Ectodermal cell (in vitro differentiated cells): Measurements from ENCODE around the gene UVRAG.
"Not testable (repeated sequence)": the region's sequence is repeated elsewhere in the genome, so short reads cannot be mapped to it uniquely, and the experiment has no call there.

ENCODE experiments used
- H3K27ac ChIP-seq: 2 replicates; pipeline ENCODE4 v1.7.0; 2013; ENCODE audit warnings: mild to moderate bottlenecking, low read depth, low read length; ENCODE audit not compliant: insufficient read depth, poor library complexity, severe bottlenecking
- H3K27me3 ChIP-seq: 2 replicates; pipeline ENCODE4 v1.7.0; 2013; ENCODE audit warnings: mild to moderate bottlenecking, low read length; ENCODE audit not compliant: insufficient read depth, control insufficient read depth, poor library complexity, severe bottlenecking
- H3K36me3 ChIP-seq: one replicate; pipeline ENCODE4 v1.7.0; 2013; ENCODE audit warnings: low read length; ENCODE audit not compliant: control insufficient read depth, insufficient read depth
- H3K4me1 ChIP-seq: one replicate; pipeline ENCODE4 v1.7.0; 2013; ENCODE audit warnings: low read length; ENCODE audit not compliant: control insufficient read depth, insufficient read depth
- H3K4me3 ChIP-seq: 2 replicates; pipeline ENCODE4 v1.7.0; 2013; ENCODE audit warnings: low read depth, low read length, control low read depth; ENCODE audit not compliant: insufficient read depth
- H3K9me3 ChIP-seq: 2 replicates; pipeline ENCODE4 v1.7.0; 2013; ENCODE audit warnings: mild to moderate bottlenecking, low read length, moderate library complexity; ENCODE audit not compliant: control insufficient read depth
- WGBS, 2 experiments: methylation state at CpG; one replicate each; pipeline ENCODE4 v1.1.7; 2013; ENCODE audit warnings: missing lambda C conversion rate in 2 of 2; 5-methylcytosine and 5-hydroxymethylcytosine counted together

Gene UVRAG

DNA sequence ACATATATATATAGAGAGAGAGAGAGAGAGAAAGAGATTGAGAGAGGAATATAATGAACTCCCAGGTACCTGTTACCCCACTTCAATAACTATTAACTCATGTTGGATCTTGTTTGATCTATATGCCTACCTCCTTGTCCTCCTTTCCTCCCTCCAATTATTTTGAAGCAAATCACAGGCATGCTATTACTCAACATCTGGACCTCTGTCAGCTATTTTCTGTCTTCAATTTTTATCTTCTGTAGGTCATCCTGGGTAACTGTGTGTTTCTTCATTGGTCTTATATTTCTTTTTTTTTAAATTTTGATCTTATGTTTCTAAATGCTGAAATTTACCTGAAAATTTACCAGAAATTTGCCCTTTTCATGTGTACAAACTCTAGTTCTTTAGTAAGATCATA is 24.8 kb downstream of the UVRAG start:
- no peaks in the 10 kb centered on the region for H3K4me1 ChIP-seq
- H3K9me3 ChIP-seq = no peaks in the 10 kb centered on the region
- H3K4me3 ChIP-seq = no peak overlapping the region
- no peaks in the 10 kb centered on the region for H3K36me3 ChIP-seq
- no peak overlapping the region for H3K27ac ChIP-seq
- no peaks in the 10 kb centered on the region for H3K27me3 ChIP-seq

DNA sequence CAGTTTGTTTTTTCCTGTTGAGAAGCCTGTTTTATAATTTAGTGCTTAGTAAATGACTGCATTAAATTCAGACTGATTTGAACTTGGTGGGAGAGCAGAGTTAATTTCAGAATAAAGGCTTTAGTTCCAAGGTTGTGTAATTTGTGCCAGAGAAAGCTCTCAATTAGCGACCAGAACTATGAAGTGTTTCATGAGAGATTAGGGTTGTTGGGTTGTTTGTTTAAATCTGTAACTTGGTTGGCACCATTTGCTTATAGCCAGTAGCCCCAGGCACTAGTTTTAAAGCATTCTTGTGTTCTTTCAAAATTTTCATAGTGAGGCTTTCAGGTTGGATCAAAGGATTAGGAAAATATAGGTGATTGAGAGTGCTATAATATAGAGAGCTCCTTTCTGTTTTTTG is 25.5 kb downstream of the UVRAG start:
- Histone ChIP-seq H3K27me3 (no peaks in the 10 kb centered on the region), H3K4me1 (no peaks in the 10 kb centered on the region), H3K4me3 (no peak overlapping the region), H3K27ac (no peak overlapping the region), H3K9me3 (no peaks in the 10 kb centered on the region), H3K36me3 (no peaks in the 10 kb centered on the region)
- WGBS, 2 experiments = 85 to 94% methylated on average over 1 of the region's 1 CpG

DNA sequence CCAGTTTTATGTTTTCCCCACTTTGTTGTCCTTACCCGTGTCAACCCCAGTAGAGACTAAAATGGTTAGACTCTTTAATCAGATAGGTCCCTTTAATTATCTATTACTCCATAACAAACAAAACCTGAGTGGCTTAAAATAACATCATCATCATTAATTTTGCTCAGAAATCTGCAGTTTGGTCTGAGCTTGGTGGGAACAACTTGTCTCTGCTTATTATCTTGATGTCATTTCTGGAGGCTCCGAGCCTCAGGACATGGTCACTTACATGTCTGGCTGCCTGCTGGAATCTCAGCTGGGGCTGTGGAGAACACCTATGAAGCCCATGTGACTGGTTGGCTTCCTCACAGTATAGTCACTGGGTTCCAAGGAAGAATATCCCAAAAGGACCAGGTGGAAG is 26.7 kb downstream of the UVRAG start:
- no peaks in the 10 kb centered on the region for H3K9me3 ChIP-seq
- no peaks in the 10 kb centered on the region for H3K36me3 ChIP-seq
- 90 to 96% methylated on average over 2 of the region's 2 CpGs for WGBS, 2 experiments
- no peak overlapping the region for H3K4me3 ChIP-seq
- no peaks in the 10 kb centered on the region for H3K27me3 ChIP-seq
- H3K4me1 ChIP-seq = no peaks in the 10 kb centered on the region
- no peak overlapping the region for H3K27ac ChIP-seq

DNA sequence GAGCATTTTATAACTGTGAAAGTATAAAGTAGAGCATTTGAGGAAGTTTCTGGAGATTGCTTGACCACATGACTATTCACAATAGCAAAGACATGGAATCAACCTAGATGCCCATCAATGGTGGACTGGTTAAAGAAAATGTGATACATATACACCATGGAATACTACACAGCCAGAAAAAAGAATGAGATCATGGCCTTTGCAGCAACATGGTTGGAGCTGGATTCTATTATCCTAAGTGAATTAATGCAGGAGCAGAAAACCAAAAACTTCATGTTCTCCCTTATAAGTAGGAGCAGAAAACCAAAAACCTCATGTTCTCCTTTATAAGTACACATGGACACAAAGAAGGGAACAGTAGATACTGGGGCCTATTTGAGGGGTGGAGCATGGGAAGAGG is 30.3 kb downstream of the UVRAG start:
- no peaks in the 10 kb centered on the region for H3K9me3 ChIP-seq
- H3K36me3 ChIP-seq = no peaks in the 10 kb centered on the region
- H3K4me3 ChIP-seq = no peak overlapping the region
- H3K4me1 ChIP-seq = no peaks in the 10 kb centered on the region
- no peaks in the 10 kb centered on the region for H3K27me3 ChIP-seq
- H3K27ac ChIP-seq = no peak overlapping the region

DNA sequence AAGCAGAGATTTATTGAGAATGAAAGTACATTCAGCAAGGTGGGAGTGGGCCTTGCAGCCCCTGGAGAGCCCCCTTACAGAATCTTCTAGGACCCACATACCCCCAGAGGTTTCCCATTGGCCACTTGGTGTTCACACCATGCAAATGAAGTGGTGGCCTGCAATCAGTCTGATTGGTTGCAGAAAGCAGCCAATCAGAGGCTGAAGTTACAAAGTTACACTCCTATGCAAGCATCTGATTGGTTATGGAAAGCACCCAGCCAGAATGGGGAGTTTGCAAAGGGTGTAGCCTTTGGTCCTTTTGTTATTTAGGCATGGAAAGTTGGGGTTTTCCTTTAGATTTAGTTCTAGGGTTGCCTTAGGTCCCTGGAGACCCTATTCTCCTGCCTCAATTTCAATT is 34.9 kb downstream of the UVRAG start:
- Histone ChIP-seq H3K27me3 (no peaks in the 10 kb centered on the region), H3K27ac (no peak overlapping the region), H3K4me1 (no peaks in the 10 kb centered on the region), H3K4me3 (no peak overlapping the region), H3K9me3 (no peaks in the 10 kb centered on the region), H3K36me3 (no peaks in the 10 kb centered on the region)

DNA sequence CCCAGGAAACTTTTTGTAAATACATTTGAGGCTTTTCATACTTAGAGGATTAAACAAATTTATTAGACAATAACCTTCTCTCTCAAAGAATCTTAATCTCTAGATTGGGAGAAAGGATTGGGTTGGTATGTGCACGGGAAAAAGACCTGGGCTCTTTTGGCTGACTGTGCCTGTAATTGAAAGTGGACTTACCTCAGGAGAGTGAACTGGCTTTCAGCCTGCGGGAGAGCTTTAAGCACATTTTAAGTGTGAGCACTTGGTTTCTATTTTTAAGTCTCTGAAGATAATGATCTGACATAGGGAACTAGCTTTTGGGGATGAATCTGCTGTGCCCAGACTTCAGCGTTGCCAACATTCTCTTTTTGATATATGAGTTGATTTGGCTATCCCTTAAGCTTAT is 35.8 kb downstream of the UVRAG start:
- 92 to 95% methylated on average over 3 of the region's 3 CpGs for WGBS, 2 experiments
- Histone ChIP-seq H3K27me3 (no peaks in the 10 kb centered on the region), H3K4me3 (no peak overlapping the region), H3K4me1 (no peaks in the 10 kb centered on the region), H3K9me3 (no peaks in the 10 kb centered on the region), H3K36me3 (no peaks in the 10 kb centered on the region), H3K27ac (no peak overlapping the region)

DNA sequence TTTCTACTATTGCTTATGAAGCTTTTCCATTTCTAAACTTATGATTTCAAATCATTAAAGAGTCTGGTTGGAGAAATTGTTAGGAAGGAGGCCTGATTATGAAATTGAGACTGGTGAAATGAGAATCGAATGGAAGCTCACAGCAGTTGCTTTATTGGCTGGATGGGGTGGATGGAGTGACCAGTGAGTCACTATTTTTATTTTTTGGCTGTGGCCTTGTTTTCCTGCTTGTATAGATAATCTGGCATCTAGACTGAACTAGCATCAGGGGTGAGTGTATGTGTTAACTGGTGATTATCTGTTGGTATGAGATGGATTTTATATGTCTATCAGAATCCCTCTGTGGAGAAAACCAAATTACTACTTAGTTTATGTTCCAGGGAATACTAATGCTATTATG is 36.2 kb downstream of the UVRAG start:
- no peak overlapping the region for H3K4me3 ChIP-seq
- H3K9me3 ChIP-seq = no peaks in the 10 kb centered on the region
- no peaks in the 10 kb centered on the region for H3K36me3 ChIP-seq
- no peaks in the 10 kb centered on the region for H3K27me3 ChIP-seq
- no peaks in the 10 kb centered on the region for H3K4me1 ChIP-seq
- no peak overlapping the region for H3K27ac ChIP-seq
- WGBS, 2 experiments = 93 to 98% methylated on average over 1 of the region's 1 CpG

DNA sequence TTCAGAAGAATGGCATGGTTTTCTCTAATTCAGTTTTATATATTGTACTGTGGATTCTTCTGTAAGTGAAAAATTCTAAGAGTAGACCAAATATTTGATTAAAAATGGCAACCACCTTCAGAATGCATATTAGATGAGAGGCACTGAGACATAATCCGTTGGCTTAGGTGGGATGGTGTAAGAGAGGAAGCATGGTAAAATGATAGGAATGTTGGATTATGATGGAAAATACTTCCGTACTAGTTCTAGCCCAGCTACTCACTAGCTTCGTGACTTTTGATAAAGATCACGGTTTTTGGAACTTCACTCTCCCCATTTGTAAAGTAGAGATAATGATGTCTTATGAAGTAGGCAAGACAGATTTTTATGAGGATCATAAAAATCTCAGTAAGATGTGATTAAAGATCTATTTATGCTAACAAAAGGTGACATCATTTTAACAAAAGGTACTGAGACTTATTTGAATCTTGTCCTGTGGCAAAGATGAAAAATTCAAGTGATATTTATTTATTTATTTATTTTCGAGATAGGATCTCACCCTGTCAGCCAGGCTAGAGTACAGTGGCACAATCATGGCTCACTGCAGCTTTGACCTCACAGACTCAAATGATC is 37.5 kb downstream of the UVRAG start:
- WGBS, 2 experiments = 93 to 94% methylated on average over 5 of the region's 5 CpGs
- Histone ChIP-seq H3K4me3 (no peak overlapping the region), H3K27me3 (no peaks in the 10 kb centered on the region), H3K4me1 (no peaks in the 10 kb centered on the region), H3K9me3 (no peaks in the 10 kb centered on the region), H3K36me3 (no peaks in the 10 kb centered on the region), H3K27ac (no peak overlapping the region)

DNA sequence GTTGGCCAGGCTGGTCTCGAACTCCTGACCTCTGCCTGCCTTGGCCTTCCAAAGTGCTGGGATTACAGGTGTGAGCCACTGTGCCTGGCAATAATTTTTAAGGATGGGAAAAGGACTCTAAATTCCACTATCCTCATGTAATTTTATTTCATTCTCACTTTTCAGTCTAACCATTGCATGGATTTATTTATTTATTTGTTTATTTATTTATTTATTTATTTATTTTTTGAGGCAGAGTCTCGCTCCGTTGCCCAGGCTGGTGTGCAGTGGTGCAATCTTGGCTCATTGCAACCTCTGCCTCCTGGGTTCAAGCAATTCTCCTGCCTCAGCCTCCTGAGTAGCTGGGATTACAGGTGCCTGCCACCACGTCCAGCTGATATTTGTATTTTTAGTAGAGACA is 38.6 kb downstream of the UVRAG start:
- WGBS, 2 experiments = 90 to 97% methylated on average over 4 of the region's 4 CpGs
- not testable (repeated sequence) for H3K27ac ChIP-seq, H3K4me1 ChIP-seq, H3K4me3 ChIP-seq, H3K27me3 ChIP-seq, H3K36me3 ChIP-seq, H3K9me3 ChIP-seq

DNA sequence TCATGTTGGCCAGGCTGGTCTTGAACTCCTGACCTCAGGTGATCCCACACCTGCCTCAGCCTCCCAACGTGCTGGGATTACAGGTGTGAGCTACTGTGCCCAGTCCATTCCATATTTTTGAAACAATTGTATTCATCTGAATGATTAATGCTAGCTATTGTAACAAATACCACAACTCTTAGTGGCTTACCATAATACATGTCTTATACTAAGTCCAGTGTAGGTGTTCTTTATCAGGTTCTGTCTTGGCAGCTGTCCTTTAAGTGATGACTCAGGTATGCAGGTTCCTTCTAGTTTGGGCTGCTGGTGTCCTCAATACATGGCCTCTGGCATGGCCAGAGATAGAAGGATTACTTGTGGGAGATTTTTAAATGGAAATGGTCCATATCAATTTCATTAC is 39.0 kb downstream of the UVRAG start:
- Histone ChIP-seq H3K4me3 (no peak overlapping the region), H3K27me3 (no peaks in the 10 kb centered on the region), H3K36me3 (no peaks in the 10 kb centered on the region), H3K4me1 (no peaks in the 10 kb centered on the region), H3K27ac (no peak overlapping the region), H3K9me3 (no peaks in the 10 kb centered on the region)
- WGBS, 2 experiments = 92 to 95% methylated on average over 1 of the region's 1 CpG

DNA sequence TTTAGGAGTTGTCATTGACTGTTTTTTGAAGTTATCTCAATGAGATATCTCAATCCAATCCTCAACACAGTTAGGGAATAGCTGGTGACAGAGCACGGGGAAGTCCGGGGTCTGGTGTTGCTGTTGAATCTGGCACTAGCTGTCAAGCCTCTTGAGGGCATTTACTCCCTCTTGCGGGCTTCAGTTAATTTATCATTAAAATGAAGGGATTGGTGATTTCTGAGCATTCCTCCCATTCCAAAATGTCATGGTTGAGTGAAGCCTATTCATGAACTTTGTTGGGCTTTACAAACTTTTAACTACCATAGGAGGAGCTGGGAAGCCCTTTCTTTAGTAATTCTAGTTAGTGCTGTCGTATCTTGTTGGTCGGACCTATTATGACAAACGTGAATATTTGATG is 40.2 kb downstream of the UVRAG start:
- Histone ChIP-seq H3K4me1 (no peaks in the 10 kb centered on the region), H3K36me3 (no peaks in the 10 kb centered on the region), H3K4me3 (no peak overlapping the region), H3K9me3 (no peaks in the 10 kb centered on the region), H3K27me3 (no peaks in the 10 kb centered on the region), H3K27ac (no peak overlapping the region)
- WGBS, 2 experiments = 75 to 88% methylated on average over 5 to 6 of the region's 6 CpGs
